GM12873 (cell line): ENCODE measurements around the gene RPS6KA2.

ENCODE experiments used
- TF ChIP-seq, protein P1 (sequence below): IDR thresholded peaks from 2 replicates; pipeline ENCODE4 v1.5.1; 2012; ENCODE audit warnings: low read depth, mild to moderate bottlenecking, moderate library complexity, low read length, control low read depth; ENCODE audit not compliant: insufficient read depth; ENCODE audit errors: missing control alignments

The RPS6KA2 gene

GRCh38 chr6:166610069-166610468, 17.0 kb downstream of the RPS6KA2 start:
- TF ChIP-seq, protein P1, sequence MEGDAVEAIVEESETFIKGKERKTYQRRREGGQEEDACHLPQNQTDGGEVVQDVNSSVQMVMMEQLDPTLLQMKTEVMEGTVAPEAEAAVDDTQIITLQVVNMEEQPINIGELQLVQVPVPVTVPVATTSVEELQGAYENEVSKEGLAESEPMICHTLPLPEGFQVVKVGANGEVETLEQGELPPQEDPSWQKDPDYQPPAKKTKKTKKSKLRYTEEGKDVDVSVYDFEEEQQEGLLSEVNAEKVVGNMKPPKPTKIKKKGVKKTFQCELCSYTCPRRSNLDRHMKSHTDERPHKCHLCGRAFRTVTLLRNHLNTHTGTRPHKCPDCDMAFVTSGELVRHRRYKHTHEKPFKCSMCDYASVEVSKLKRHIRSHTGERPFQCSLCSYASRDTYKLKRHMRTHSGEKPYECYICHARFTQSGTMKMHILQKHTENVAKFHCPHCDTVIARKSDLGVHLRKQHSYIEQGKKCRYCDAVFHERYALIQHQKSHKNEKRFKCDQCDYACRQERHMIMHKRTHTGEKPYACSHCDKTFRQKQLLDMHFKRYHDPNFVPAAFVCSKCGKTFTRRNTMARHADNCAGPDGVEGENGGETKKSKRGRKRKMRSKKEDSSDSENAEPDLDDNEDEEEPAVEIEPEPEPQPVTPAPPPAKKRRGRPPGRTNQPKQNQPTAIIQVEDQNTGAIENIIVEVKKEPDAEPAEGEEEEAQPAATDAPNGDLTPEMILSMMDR: no peak

DNA sequence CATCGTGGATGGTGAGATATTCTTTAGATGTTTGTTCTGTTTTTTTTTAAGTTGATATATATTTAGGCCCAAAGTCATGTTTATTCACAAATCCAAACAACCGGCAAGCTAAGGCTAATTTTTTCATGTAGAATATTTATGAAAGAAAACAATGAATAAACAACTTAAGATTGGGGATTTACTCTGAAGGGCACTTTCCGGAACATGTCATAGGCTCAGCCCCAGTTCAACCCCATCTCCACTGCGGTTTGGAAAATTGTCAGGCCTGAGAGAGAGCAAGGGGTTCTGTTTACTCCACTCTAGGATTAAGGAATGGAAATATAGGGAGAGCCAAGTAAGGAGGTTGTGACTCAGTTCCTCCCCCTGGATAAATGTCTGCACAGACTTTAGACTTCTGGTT, 18.3 kb downstream of the RPS6KA2 start:
- TF ChIP-seq, protein P1: no peak

DNA sequence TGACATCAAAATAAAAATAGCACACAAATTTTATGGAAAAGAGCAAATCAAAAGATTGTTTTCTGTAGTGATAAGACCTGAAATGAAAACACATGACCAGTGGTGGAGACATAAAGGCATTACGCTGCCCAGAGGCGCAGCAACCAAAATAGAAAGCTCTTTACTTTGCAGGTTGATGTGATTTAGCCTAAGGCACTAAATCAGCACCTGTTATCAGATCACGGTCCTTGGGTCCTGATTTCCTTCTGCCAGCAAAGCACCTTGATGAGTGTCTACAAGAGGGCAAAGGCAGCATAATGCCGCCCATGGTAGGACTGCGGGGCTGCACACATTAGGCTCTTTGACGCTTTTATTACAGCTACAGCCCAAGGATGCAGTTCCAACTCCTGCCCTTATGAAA, 21.3 kb downstream of the RPS6KA2 start:
- TF ChIP-seq, protein P1: no peak

- TF ChIP-seq, protein P1: no peak
Observed at GRCh38 chr6:166604911-166605310, 22.1 kb downstream of the RPS6KA2 start.

DNA sequence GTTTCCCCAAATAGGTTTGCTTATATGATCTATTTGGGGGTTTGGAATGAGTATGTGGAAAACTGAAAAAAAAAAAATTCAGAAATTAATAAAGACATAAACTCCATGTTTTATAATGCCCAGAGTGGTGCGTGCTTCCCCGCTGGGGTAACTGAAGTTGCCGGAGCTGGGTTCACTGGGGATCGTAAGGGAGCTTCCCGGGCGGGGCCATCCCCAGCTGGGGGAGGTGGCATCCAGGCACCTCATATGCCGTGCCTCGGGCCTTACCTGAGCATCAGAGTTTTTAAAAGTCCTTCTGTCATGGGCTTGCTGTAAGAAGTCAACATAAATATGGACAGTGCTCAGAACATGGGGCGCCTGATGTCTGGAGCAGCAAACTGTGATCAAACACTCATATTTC, 22.7 kb downstream of the RPS6KA2 start:
- TF ChIP-seq, protein P1: no peak

DNA sequence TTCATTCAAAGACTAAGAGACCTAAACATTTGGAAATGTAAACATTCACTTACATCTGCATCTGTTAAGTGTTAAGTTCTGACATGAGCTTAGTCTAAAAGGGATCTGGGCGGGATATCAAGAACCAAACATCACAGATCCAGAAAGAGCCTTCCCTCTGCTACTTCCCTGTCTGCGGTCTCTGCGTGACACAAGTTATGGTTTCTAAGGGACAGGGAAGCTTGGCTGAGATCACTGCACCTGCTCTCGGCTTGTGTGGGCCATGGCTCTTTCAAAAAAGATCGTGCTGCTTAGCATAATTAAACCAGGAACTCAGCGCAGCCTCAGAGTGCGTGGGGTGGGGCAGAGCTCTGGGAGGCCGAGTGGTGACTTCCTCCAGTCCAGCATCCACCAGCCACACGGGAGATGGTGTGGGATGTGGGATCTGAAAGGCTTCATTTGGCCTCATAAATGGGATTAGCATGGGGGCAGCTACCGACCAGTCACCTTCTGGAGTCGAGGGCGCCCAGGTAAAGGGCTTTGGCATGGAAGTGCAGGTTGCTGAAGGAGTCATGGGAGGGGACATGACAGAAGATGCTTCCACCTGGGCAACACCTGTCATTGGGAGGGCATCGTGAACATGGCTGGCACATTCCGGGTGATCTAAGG, 23.9 kb downstream of the RPS6KA2 start:
- TF ChIP-seq, protein P1: no peak

- TF ChIP-seq, protein P1: no peak
Observed at GRCh38 chr6:166601956-166602355, 25.1 kb downstream of the RPS6KA2 start.
